Liver (tissue), 3 donors: ENCODE data around the gene SPATA32.

Experiments used
- EGR1 ChIP-seq, 2 donors: IDR thresholded peaks; 2 replicates each; pipeline ENCODE4 v1.6.1; 2016 to 2018; ENCODE audit warnings: antibody characterized with exemption in 2 of 2, low read depth in 2 of 2
- GABPA ChIP-seq, 2 donors: IDR thresholded peaks in 1 of 2; conservative IDR thresholded peaks in 1 of 2; 2 replicates each; pipeline ENCODE4 v1.6.1; 2016; ENCODE audit warnings: antibody characterized with exemption in 2 of 2, mild to moderate bottlenecking in 1 of 2, moderate library complexity in 1 of 2
- MAX ChIP-seq: IDR thresholded peaks from 2 replicates; pipeline ENCODE4 v1.6.1; 2016; ENCODE audit warnings: antibody characterized with exemption
- RAD21 ChIP-seq, 2 donors: IDR thresholded peaks; 2 replicates each; pipeline ENCODE4 v1.6.1; 2016; ENCODE audit warnings: antibody characterized with exemption in 2 of 2, mild to moderate bottlenecking in 2 of 2
- TAF1 ChIP-seq: conservative IDR thresholded peaks from 2 replicates; pipeline ENCODE4 v1.6.1; 2016; ENCODE audit warnings: antibody characterized with exemption, mild to moderate bottlenecking
- YY1 ChIP-seq: IDR thresholded peaks from 2 replicates; pipeline ENCODE4 v1.6.1; 2016; ENCODE audit warnings: antibody characterized with exemption, mild to moderate bottlenecking
- TF ChIP-seq, protein P1 (sequence below): fragments of 150-350 bp; IDR thresholded peaks from 2 replicates; pipeline ENCODE4 v1.5.1; 2017; ENCODE audit warnings: improper control_type of control experiment, low read depth, low read length; ENCODE audit not compliant: missing input control
- TF ChIP-seq, protein P2 (sequence below): IDR thresholded peaks from 2 replicates; pipeline ENCODE4 v1.6.1; 2016; ENCODE audit warnings: antibody characterized with exemption
- TF ChIP-seq, protein P3 (sequence below): IDR thresholded peaks from 2 replicates; pipeline ENCODE4 v1.6.1; 2016; ENCODE audit warnings: antibody characterized with exemption
- donor health status: healthy.
- donor health status: healthy.

- no peak for TF ChIP-seq GABPA (IDR thresholded peaks at IDR 0.05 in 1 of 2, conservative IDR thresholded peaks at IDR 0.05 in 1 of 2)
- no peak for TF ChIP-seq MAX
- no peak for TF ChIP-seq EGR1 (IDR thresholded peaks at IDR 0.05; ENCODE audit: low read depth in 2 of 2)
- no peak for TF ChIP-seq TAF1
- no peak for TF ChIP-seq RAD21 (IDR thresholded peaks at IDR 0.05)
- TF ChIP-seq, protein P1, sequence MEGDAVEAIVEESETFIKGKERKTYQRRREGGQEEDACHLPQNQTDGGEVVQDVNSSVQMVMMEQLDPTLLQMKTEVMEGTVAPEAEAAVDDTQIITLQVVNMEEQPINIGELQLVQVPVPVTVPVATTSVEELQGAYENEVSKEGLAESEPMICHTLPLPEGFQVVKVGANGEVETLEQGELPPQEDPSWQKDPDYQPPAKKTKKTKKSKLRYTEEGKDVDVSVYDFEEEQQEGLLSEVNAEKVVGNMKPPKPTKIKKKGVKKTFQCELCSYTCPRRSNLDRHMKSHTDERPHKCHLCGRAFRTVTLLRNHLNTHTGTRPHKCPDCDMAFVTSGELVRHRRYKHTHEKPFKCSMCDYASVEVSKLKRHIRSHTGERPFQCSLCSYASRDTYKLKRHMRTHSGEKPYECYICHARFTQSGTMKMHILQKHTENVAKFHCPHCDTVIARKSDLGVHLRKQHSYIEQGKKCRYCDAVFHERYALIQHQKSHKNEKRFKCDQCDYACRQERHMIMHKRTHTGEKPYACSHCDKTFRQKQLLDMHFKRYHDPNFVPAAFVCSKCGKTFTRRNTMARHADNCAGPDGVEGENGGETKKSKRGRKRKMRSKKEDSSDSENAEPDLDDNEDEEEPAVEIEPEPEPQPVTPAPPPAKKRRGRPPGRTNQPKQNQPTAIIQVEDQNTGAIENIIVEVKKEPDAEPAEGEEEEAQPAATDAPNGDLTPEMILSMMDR = no peak
- TF ChIP-seq YY1 = no peak
- TF ChIP-seq, protein P2, sequence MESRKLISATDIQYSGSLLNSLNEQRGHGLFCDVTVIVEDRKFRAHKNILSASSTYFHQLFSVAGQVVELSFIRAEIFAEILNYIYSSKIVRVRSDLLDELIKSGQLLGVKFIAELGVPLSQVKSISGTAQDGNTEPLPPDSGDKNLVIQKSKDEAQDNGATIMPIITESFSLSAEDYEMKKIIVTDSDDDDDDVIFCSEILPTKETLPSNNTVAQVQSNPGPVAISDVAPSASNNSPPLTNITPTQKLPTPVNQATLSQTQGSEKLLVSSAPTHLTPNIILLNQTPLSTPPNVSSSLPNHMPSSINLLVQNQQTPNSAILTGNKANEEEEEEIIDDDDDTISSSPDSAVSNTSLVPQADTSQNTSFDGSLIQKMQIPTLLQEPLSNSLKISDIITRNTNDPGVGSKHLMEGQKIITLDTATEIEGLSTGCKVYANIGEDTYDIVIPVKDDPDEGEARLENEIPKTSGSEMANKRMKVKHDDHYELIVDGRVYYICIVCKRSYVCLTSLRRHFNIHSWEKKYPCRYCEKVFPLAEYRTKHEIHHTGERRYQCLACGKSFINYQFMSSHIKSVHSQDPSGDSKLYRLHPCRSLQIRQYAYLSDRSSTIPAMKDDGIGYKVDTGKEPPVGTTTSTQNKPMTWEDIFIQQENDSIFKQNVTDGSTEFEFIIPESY = no peak
- TF ChIP-seq, protein P3, sequence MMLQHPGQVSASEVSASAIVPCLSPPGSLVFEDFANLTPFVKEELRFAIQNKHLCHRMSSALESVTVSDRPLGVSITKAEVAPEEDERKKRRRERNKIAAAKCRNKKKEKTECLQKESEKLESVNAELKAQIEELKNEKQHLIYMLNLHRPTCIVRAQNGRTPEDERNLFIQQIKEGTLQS = no peak
Measured at GRCh38 chr17:45248132-45248957, 13.5 kb downstream of the SPATA32 start.
